GM12865 (cell line): ENCODE results near the gene CACNA1S.

Source experiments
- DNase-seq: peaks from one replicate; pipeline ENCODE4 v3.0.0; 2010; ENCODE audit warnings: low read depth
- H3K4me3 ChIP-seq: 2 replicates; pipeline ENCODE4 v1.5.1; 2011; ENCODE audit warnings: mild to moderate bottlenecking, low read depth, low read length, control low read depth
- TF ChIP-seq, protein P1 (sequence below): IDR thresholded peaks from 2 replicates; pipeline ENCODE4 v1.5.1; 2011; ENCODE audit warnings: low read length, control low read depth, low read depth, inconsistent platforms; ENCODE audit not compliant: insufficient read depth; ENCODE audit errors: missing control alignments

The CACNA1S gene

GRCh38 chr1:201015551-201016091, 96.6 kb downstream of the CACNA1S start:
- TF ChIP-seq, protein P1, sequence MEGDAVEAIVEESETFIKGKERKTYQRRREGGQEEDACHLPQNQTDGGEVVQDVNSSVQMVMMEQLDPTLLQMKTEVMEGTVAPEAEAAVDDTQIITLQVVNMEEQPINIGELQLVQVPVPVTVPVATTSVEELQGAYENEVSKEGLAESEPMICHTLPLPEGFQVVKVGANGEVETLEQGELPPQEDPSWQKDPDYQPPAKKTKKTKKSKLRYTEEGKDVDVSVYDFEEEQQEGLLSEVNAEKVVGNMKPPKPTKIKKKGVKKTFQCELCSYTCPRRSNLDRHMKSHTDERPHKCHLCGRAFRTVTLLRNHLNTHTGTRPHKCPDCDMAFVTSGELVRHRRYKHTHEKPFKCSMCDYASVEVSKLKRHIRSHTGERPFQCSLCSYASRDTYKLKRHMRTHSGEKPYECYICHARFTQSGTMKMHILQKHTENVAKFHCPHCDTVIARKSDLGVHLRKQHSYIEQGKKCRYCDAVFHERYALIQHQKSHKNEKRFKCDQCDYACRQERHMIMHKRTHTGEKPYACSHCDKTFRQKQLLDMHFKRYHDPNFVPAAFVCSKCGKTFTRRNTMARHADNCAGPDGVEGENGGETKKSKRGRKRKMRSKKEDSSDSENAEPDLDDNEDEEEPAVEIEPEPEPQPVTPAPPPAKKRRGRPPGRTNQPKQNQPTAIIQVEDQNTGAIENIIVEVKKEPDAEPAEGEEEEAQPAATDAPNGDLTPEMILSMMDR, result no peak
- DNase-seq, result no peak
- no peak overlapping the region for H3K4me3 ChIP-seq

DNA sequence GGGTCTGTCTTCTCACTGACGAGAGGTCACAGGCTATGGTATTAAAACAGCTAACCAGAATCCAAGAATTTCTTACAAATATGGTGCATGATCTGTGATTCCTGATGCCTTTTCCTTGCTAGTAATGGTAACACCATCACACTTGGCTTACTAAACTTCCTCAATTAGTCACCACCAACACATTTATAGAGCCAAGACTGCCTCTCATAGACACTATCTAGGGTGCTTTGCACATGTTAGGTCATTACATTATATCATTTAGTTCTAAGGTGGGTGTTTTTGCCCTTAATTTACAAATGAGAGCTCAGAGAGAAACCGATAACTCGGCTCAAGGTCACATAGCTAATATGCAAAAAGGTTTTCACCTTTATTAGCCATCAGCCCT, 97.4 kb downstream of the CACNA1S start:
- H3K4me3 ChIP-seq, result no peak overlapping the region
- no peak for DNase-seq
- TF ChIP-seq, protein P1, result no peak

- DNase-seq, result no peak
- TF ChIP-seq, protein P1, result no peak
- no peak overlapping the region for H3K4me3 ChIP-seq
Measured at GRCh38 chr1:201013991-201014815, 98.0 kb downstream of the CACNA1S start.

DNA sequence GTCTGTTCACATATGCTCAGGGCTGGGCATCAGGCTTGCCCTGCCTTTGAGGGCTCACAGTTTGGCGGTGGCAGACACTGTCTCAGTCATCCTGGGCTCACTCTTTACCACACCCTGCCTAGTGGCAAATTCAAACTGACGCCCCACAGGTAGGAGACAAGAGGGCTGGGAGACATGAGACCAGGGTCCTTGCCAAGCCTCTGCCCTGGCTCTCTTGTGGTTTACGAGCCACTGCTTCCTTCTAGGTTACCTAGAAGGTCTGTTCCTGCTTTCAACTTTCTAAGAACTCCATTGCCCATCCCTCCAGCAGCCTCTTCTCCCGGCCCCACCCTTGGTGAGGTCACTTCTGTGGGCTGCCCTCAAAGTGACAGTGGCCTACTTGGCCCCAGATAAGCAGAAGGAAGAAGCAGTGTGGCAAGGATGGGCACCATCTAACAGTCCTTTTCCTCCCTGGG, 99.2 kb downstream of the CACNA1S start:
- DNase-seq, result no peak
- H3K4me3 ChIP-seq, result no peak overlapping the region
- TF ChIP-seq, protein P1, result no peak

DNA sequence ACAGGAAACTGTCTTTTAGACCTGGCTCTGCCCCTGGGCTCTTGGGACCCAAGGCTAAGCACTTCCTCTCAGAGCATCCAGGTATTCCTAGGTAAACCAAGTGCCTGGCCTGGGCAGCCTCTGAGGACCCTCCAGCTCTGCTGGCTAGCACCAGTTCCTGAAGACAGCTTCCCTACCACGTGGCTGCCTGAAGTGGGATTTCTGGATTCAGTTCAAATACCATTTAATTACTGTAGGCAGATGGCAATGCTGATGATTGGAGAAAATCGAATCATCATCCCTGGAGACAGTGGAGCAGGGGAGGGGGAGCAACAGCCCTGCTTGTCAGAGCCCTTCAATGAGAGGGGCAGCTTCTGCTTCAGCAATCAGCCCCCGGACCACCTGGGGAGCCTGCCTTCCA, 100.6 kb downstream of the CACNA1S start:
- no peak for DNase-seq
- TF ChIP-seq, protein P1, result no peak
- H3K4me3 ChIP-seq, result no peak overlapping the region

GRCh38 chr1:201009962-201010645, 102.1 kb downstream of the CACNA1S start:
- DNase-seq, result no peak
- no peak overlapping the region for H3K4me3 ChIP-seq
- TF ChIP-seq, protein P1, result no peak
